Parathyroid adenoma (tissue), 2 donors: ENCODE results near the gene CPSF6.
"Not testable (repeated sequence)": the region's sequence is repeated elsewhere in the genome, so short reads cannot be mapped to it uniquely, and the experiment has no call there.

Source experiments
- H2AFZ ChIP-seq: fragments of 300-600 bp; sonication (generic); one replicate; pipeline ENCODE4 v1.7.0; 2017; ENCODE audit warnings: antibody characterized with exemption, mild to moderate bottlenecking
- H3K27ac ChIP-seq: fragments of 300-600 bp; sonication (generic); one replicate; pipeline ENCODE4 v1.7.0; 2017
- H3K27me3 ChIP-seq: fragments of 300-600 bp; sonication (generic); one replicate; pipeline ENCODE4 v1.7.0; 2017; ENCODE audit warnings: low read length; ENCODE audit not compliant: control insufficient read depth, insufficient read depth
- H3K36me3 ChIP-seq: fragments of 300-600 bp; sonication (generic); one replicate; pipeline ENCODE4 v1.7.0; 2017; ENCODE audit warnings: low read length; ENCODE audit not compliant: control insufficient read depth, insufficient read depth
- H3K4me1 ChIP-seq: fragments of 300-600 bp; sonication (generic); one replicate; pipeline ENCODE4 v1.7.0; 2017; ENCODE audit warnings: control low read depth
- H3K4me2 ChIP-seq: fragments of 300-600 bp; sonication (generic); one replicate; pipeline ENCODE4 v1.7.0; 2017; ENCODE audit warnings: low read length
- H3K4me3 ChIP-seq: fragments of 300-600 bp; sonication (generic); one replicate; pipeline ENCODE4 v1.7.0; 2017; ENCODE audit warnings: low read depth, low read length
- H3K79me2 ChIP-seq: fragments of 300-600 bp; sonication (generic); one replicate; pipeline ENCODE4 v1.7.0; 2017; ENCODE audit warnings: control low read depth
- H3K9ac ChIP-seq: fragments of 300-600 bp; sonication (generic); one replicate; pipeline ENCODE4 v1.7.0; 2017; ENCODE audit warnings: mild to moderate bottlenecking
- H3K9me3 ChIP-seq: fragments of 300-600 bp; sonication (generic); one replicate; pipeline ENCODE4 v1.7.0; 2017; ENCODE audit warnings: low read length; ENCODE audit not compliant: control insufficient read depth
- CTCF ChIP-seq: fragments of 300-600 bp; sonication (generic); IDR thresholded peaks from one replicate; pipeline ENCODE4 v1.7.0; 2017; ENCODE audit warnings: antibody characterized with exemption, mild to moderate bottlenecking
- donor health status: primary hyperparathyroidism.

The CPSF6 gene

DNA sequence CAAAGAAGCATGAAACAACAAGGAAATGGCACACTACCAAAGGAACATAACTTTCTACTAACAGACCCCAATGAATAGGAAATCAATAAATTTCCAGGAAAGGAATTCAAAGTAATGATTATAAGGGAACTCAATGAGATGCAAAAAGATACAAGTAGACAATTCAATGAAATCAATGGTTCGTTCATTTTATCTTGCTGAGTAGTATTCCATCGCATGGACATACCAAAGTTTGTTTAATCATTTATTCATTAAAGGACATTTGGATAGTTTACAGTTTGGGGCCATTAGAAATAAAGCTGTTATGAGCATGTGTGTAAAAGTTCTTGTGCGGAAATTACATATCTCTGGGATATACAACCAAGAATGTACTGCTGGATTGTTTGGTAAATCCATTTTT, 73.8 kb downstream of the CPSF6 start:
- Histone ChIP-seq H3K4me3 (no peak overlapping the region), H3K27me3 (no peaks in the 10 kb centered on the region), H3K4me2 (no peak overlapping the region), H3K4me1 (no peaks in the 10 kb centered on the region), H2AFZ (no peak overlapping the region), H3K9ac (no peak overlapping the region), H3K27ac (no peak overlapping the region), H3K36me3 (no peaks in the 10 kb centered on the region), H3K79me2 (no peaks in the 10 kb centered on the region), H3K9me3 (no peaks in the 10 kb centered on the region)
- no peak for TF ChIP-seq CTCF

GRCh38 chr12:69316784-69317183, 77.4 kb downstream of the CPSF6 start:
- H3K4me2 ChIP-seq, H3K27me3 ChIP-seq, H3K9me3 ChIP-seq, H3K27ac ChIP-seq, H3K79me2 ChIP-seq, H2AFZ ChIP-seq, H3K4me3 ChIP-seq, H3K36me3 ChIP-seq, H3K4me1 ChIP-seq, H3K9ac ChIP-seq: not testable (repeated sequence)

GRCh38 chr12:69317233-69317632, 77.9 kb downstream of the CPSF6 start:
- not testable (repeated sequence) for H2AFZ ChIP-seq, H3K9me3 ChIP-seq, H3K4me2 ChIP-seq, H3K4me3 ChIP-seq, H3K4me1 ChIP-seq, H3K79me2 ChIP-seq, H3K27ac ChIP-seq, H3K27me3 ChIP-seq, H3K36me3 ChIP-seq, H3K9ac ChIP-seq

- no peak for TF ChIP-seq CTCF
- Histone ChIP-seq H3K27ac (no peak overlapping the region), H3K4me3 (no peak overlapping the region), H2AFZ (no peak overlapping the region), H3K9me3 (no peaks in the 10 kb centered on the region), H3K79me2 (no peaks in the 10 kb centered on the region), H3K4me1 (no peaks in the 10 kb centered on the region), H3K36me3 (no peaks in the 10 kb centered on the region), H3K9ac (no peak overlapping the region), H3K4me2 (no peak overlapping the region), H3K27me3 (no peaks in the 10 kb centered on the region)
Measured at GRCh38 chr12:69318225-69318624, 78.9 kb downstream of the CPSF6 start.

DNA sequence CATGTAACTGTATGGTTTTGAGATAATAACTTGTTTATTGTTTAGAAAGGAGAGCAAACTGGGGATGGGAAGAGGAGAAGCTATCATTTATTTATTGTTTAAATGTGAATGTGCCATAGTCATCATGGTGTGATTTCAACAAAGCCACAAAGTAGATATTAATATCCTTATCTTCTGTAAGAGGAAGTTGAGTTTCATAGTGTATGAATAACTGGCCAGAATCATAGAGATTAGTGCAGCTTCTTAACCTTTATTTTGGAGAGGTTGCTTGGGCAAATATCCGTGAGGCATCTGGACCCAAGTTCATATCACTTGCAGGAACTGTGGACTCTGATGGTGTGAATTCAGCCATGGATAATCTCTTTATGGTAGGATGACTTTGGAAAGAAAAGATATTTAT, 82.0 kb downstream of the CPSF6 start:
- Histone ChIP-seq H3K4me3 (no peak overlapping the region), H2AFZ (no peak overlapping the region), H3K9me3 (no peaks in the 10 kb centered on the region), H3K27me3 (no peaks in the 10 kb centered on the region), H3K36me3 (no peaks in the 10 kb centered on the region), H3K4me1 (no peaks in the 10 kb centered on the region), H3K27ac (no peak overlapping the region), H3K4me2 (no peak overlapping the region), H3K9ac (no peak overlapping the region), H3K79me2 (no peaks in the 10 kb centered on the region)
- TF ChIP-seq CTCF: no peak
